ENCODE measurements around the gene HS6ST1.
A peak's percentile ranks its signal among the peaks of the same experiment; 100 is the strongest.
"Not testable (repeated sequence)": the region's sequence is repeated elsewhere in the genome, so short reads cannot be mapped to it uniquely, and the experiment has no call there.

HS6ST1 gene

GRCh38 chr2:128269990-128270671, 48.5 kb downstream of the HS6ST1 start:
- DNase-seq = no peak

- DNase-seq = peak in 3 of 56 donors; percentile 24 to 46 (median 29)
These were observed 49.3 kb downstream of the HS6ST1 start for GRCh38 chr2:128269063-128269989.

GRCh38 chr2:128268611-128269010, 50.1 kb downstream of the HS6ST1 start:
- not testable (repeated sequence) for DNase-seq

- not testable (repeated sequence) for DNase-seq
These were observed 50.5 kb downstream of the HS6ST1 start for GRCh38 chr2:128268145-128268544.

- DNase-seq = not testable (repeated sequence)
These were observed 51.0 kb downstream of the HS6ST1 start for GRCh38 chr2:128267649-128268048.

GRCh38 chr2:128267197-128267596, 51.5 kb downstream of the HS6ST1 start:
- DNase-seq = not testable (repeated sequence)

GRCh38 chr2:128266463-128266862, 52.2 kb downstream of the HS6ST1 start:
- DNase-seq = not testable (repeated sequence)

GRCh38 chr2:128265608-128265993, 53.1 kb downstream of the HS6ST1 start:
- not testable (repeated sequence) for DNase-seq

GRCh38 chr2:128264881-128265607, 53.6 kb downstream of the HS6ST1 start:
- no peak for DNase-seq

- DNase-seq = no peak
These were observed 54.8 kb downstream of the HS6ST1 start for GRCh38 chr2:128263902-128264331.

GRCh38 chr2:128262315-128263253, 56.1 kb downstream of the HS6ST1 start:
- no peak for DNase-seq

GRCh38 chr2:128261245-128262128, 57.2 kb downstream of the HS6ST1 start:
- no peak for DNase-seq

- peak in 51 of 56 donors; percentile 40 to 88 (median 70) for DNase-seq
These were observed 58.2 kb downstream of the HS6ST1 start for GRCh38 chr2:128260239-128261138.

GRCh38 chr2:128259585-128259984, 59.1 kb downstream of the HS6ST1 start:
- no peak for DNase-seq

- no peak for DNase-seq
These were observed 60.5 kb downstream of the HS6ST1 start for GRCh38 chr2:128258218-128258617.

- no peak for DNase-seq
These were observed 66.2 kb downstream of the HS6ST1 start for GRCh38 chr2:128252501-128252900.

- DNase-seq = not testable (repeated sequence)
These were observed 66.6 kb downstream of the HS6ST1 start for GRCh38 chr2:128252086-128252485.

Measured in nucleus accumbens (tissue), 56 donors.